Heart right ventricle (tissue), 16 donors: ENCODE measurements around the gene UBAP1. TPM values are rescaled to one million over a fixed set of nuclear protein-coding genes. Genes with fewer than 3 reads are reported as not detected.
"Not testable (repeated sequence)": the region's sequence is repeated elsewhere in the genome, so short reads cannot be mapped to it uniquely, and the experiment has no call there.

Experiments used
- ATAC-seq, 8 donors: fragments of 200-7000 bp; cut with Tn5 transposase; one replicate each; pipeline ENCODE4 v1.9.1; 2020; ENCODE audit warnings: mild to moderate bottlenecking in 8 of 8, moderate library complexity in 8 of 8, moderate number of reproducible peaks in 1 of 8
- DNase-seq, 2 donors: peaks; one replicate each; pipeline ENCODE4 v3.0.0-alpha.2; 2020
- H3K27ac ChIP-seq, 10 donors: fragments of 200-600 bp; sonication (generic) in 2 of 10; one replicate each; pipeline versions ENCODE4 v1.5.0 to v1.8.0; 2020 to 2022; ENCODE audit warnings: mild to moderate bottlenecking in 3 of 10
- H3K27me3 ChIP-seq, 7 donors: fragments of 200-600 bp; one replicate each; pipeline ENCODE4 v1.8.0; 2021 to 2022; ENCODE audit warnings: mild to moderate bottlenecking in 2 of 7
- H3K36me3 ChIP-seq, 9 donors: fragments of 200-600 bp; sonication (generic) in 1 of 9; one replicate each; pipeline versions ENCODE4 v1.5.0 to v1.8.0; 2020 to 2022; ENCODE audit warnings: mild to moderate bottlenecking in 2 of 9
- H3K4me1 ChIP-seq, 9 donors: fragments of 200-600 bp; sonication (generic) in 1 of 9; one replicate each; pipeline versions ENCODE4 v1.5.0 to v1.8.0; 2020 to 2022; ENCODE audit warnings: mild to moderate bottlenecking in 4 of 9
- H3K4me3 ChIP-seq, 10 donors: fragments of 200-600 bp; sonication (generic) in 2 of 10; one replicate each; pipeline versions ENCODE4 v1.5.0 to v1.8.0; 2020 to 2022; ENCODE audit warnings: mild to moderate bottlenecking in 7 of 10, moderate library complexity in 2 of 10
- H3K9me3 ChIP-seq, 11 donors: fragments of 200-600 bp in 10 of 11; sonication (generic) in 2 of 11; one replicate each; pipeline versions ENCODE4 v1.5.0 to v1.8.0; 2013 to 2022; ENCODE audit warnings: mild to moderate bottlenecking in 2 of 11, control low read depth in 1 of 11, moderate library complexity in 1 of 11
- CTCF ChIP-seq, 9 donors: fragments of 200-600 bp; sonication (generic) in 2 of 9; IDR thresholded peaks; one replicate each; pipeline versions ENCODE4 v1.5.0 to v1.8.0; 2021 to 2022; ENCODE audit warnings: antibody characterized with exemption in 9 of 9, mild to moderate bottlenecking in 5 of 9, moderate library complexity in 1 of 9
- WGBS, 2 donors: extraction: QIAGEN DNeasy Blood & Tissue Kit; methylation state at CpG; one replicate each; pipeline ENCODE4 v1.1.7; 2013; ENCODE audit warnings: inconsistent platforms in 1 of 2; 5-methylcytosine and 5-hydroxymethylcytosine counted together
- intact Hi-C, 10 donors: fragments of 100-400 bp; cut with DNase I; formaldehyde crosslinking; loops; one replicate each; pipeline versions ENCODE4 v1.11.1 to v1.14.2; 2022
- polyA plus RNA-seq, 2 donors: library from polyadenylated mRNA; stranded (reverse); fragments of 200-250 nt; gene quantifications; one replicate each; pipeline ENCODE4 v1.2.3, GENCODE V29; 2013
- total RNA-seq, 10 donors: library from RNA; stranded (reverse); fragmentation: NEBNext Ultra II Directional in 3 of 10; extraction: Animal tissue kit (Norgen Biotek cat#: 25700) in 3 of 10; gene quantifications; one replicate each; pipeline versions ENCODE4 v1.2.1 to v1.2.4, GENCODE V29; 2021 to 2023
- donor health status: Arrhythmogenic right ventricular cardiomyopathy.
- donor health status: ischemic (EF 13 %, LVEDD 7.1; RV severe dilation, severe dysfunction).
- donor health status: healthy with polysubstance abuse.
- donor health status: DM: no; HTN: yes; CAD: no.
- donor health status: DM: no; HTN: no; CAD: no.
- donor health status: ischemic (EF 25% LVEDD 6.9; RV normal size, moderate dysfunction).
- donor health status: ischemic (EF 25% LVEDD 5.7; RV mildly dilated, moderate dysfunction).
- donor health status: healthy.
- donor health status: DM: yes; HTN: yes; CAD: no.
- donor health status: Ischemic cardiomyopathy.
- donor health status: ischemic (EF 35%, LVEDD 5.7; RV mildly dilated, moderate dysfunction).
- donor health status: nonischemic (EF 11% LVEDD 7.7; RV severe dilation, severe dysfunction).
- donor health status: DM: yes; HTN: yes; CAD: no.
- donor health status: PGD.
- donor health status: ischemic (EF 29% LVEDD 5.4; RV normal size, mild dysfunction).
- donor health status: nonischemic (EF 23%, LVEDD 6.1; RV moderate dilation, normal function).

The UBAP1 gene
- total and polyA plus RNA-seq, 12 donors: 18.4 to 54.2 (median 42.9) TPM

GRCh38 chr9:34267660-34268059 lies 88.8 kb downstream of the UBAP1 start:
- no peak for TF ChIP-seq CTCF (IDR thresholded peaks at IDR 0.05)
- Histone ChIP-seq H3K9me3 (no peaks in the 10 kb centered on the region), H3K27me3 (no peaks in the 10 kb centered on the region), H3K4me3 (no peak overlapping the region), H3K36me3 (no peaks in the 10 kb centered on the region), H3K4me1 (peaks cover 0 to 11% (median 0%) of the 10 kb centered on the region in 9 donors), H3K27ac (no peak overlapping the region)
- intact Hi-C loops: no loop called here
- no peak for DNase-seq
- 80 to 86% methylated on average over 1 of the region's 1 CpG for WGBS, 2 donors
- no peak for ATAC-seq

GRCh38 chr9:34271265-34272006 lies 92.6 kb downstream of the UBAP1 start:
- Histone ChIP-seq H3K36me3 (no peaks in the 10 kb centered on the region), H3K27ac (no peak overlapping the region), H3K9me3 (no peaks in the 10 kb centered on the region), H3K27me3 (no peaks in the 10 kb centered on the region), H3K4me1 (peaks cover 0 to 11% (median 0%) of the 10 kb centered on the region in 9 donors), H3K4me3 (no peak overlapping the region)
- ATAC-seq (peak in 7 of 8 donors; percentile 28 to 83 (median 62)), DNase-seq (no peak)
- intact Hi-C loops: no loop called here
- no peak for TF ChIP-seq CTCF (IDR thresholded peaks at IDR 0.05)
- 67 to 77% methylated on average over 5 of the region's 5 CpGs for WGBS, 2 donors

GRCh38 chr9:34272101-34272541 lies 93.3 kb downstream of the UBAP1 start:
- Histone ChIP-seq H3K27me3 (no peaks in the 10 kb centered on the region), H3K36me3 (no peaks in the 10 kb centered on the region), H3K9me3 (no peaks in the 10 kb centered on the region), H3K4me3 (no peak overlapping the region), H3K4me1 (peaks cover 0 to 11% (median 0%) of the 10 kb centered on the region in 9 donors), H3K27ac (no peak overlapping the region)
- ATAC-seq (no peak), DNase-seq (no peak)
- TF ChIP-seq CTCF (IDR thresholded peaks at IDR 0.05): no peak
- intact Hi-C loops: no loop called here
- 66 to 76% methylated on average over 3 of the region's 3 CpGs for WGBS, 2 donors

- H3K4me1 ChIP-seq: peaks cover 0 to 11% (median 0%) of the 10 kb centered on the region in 9 donors
- no CpG with 5 or more reads among the region's 2 CpGs for WGBS, 2 donors
- H3K27ac ChIP-seq, DNase-seq, ATAC-seq, H3K36me3 ChIP-seq, H3K9me3 ChIP-seq, intact Hi-C loops, H3K27me3 ChIP-seq, H3K4me3 ChIP-seq: not testable (repeated sequence)
These were observed 94.7 kb downstream of the UBAP1 start for GRCh38 chr9:34273588-34273987.

- no peaks in the 10 kb centered on the region for H3K9me3 ChIP-seq
- WGBS, 2 donors: 94 to 96% methylated on average over 6 of the region's 6 CpGs
- H3K36me3 ChIP-seq: no peaks in the 10 kb centered on the region
- DNase-seq (no peak), ATAC-seq (no peak)
- no peak overlapping the region for H3K27ac ChIP-seq
- TF ChIP-seq CTCF (IDR thresholded peaks at IDR 0.05): no peak
- no peaks in the 10 kb centered on the region for H3K27me3 ChIP-seq
- peaks cover 0 to 16% (median 4%) of the 10 kb centered on the region in 9 donors for H3K4me1 ChIP-seq
- intact Hi-C loops: no loop called here
- H3K4me3 ChIP-seq: no peak overlapping the region
These were observed 97.0 kb downstream of the UBAP1 start for GRCh38 chr9:34275811-34276210.
